Transverse colon (tissue), 4 donors: ENCODE results near the gene TTC38. TPM values are rescaled to one million over a fixed set of nuclear protein-coding genes. Genes with fewer than 3 reads are reported as not detected.

Experiments used
- DNase-seq: peaks from one replicate; pipeline ENCODE4 v3.0.0-alpha.2; 2019
- H3K27ac ChIP-seq, 4 donors: fragments of 200-600 bp; sonication (generic); 2 replicates each; pipeline ENCODE4 v1.5.1; 2016 to 2018; ENCODE audit warnings: inconsistent platforms in 4 of 4
- H3K27me3 ChIP-seq: fragments of 200-600 bp; sonication (generic); 2 replicates; pipeline ENCODE4 v1.5.1; 2017; ENCODE audit warnings: inconsistent platforms
- H3K36me3 ChIP-seq, 4 donors: fragments of 200-600 bp; sonication (generic); 2 replicates each; pipeline ENCODE4 v1.5.1; 2017 to 2019; ENCODE audit warnings: inconsistent platforms in 4 of 4
- H3K4me1 ChIP-seq, 4 donors: fragments of 200-600 bp; sonication (generic); 2 replicates each; pipeline ENCODE4 v1.5.1; 2017 to 2020; ENCODE audit warnings: inconsistent platforms in 4 of 4
- H3K4me3 ChIP-seq, 4 donors: fragments of 200-600 bp; sonication (generic); 1 replicate in 1 of 4; 2 replicates in 3 of 4; pipeline versions ENCODE4 v1.5.1 to v1.6.1; 2017 to 2019; ENCODE audit warnings: inconsistent platforms in 4 of 4
- H3K9me3 ChIP-seq, 2 donors: fragments of 200-600 bp; sonication (generic); 2 replicates each; pipeline ENCODE4 v1.5.1; 2017 to 2019; ENCODE audit warnings: inconsistent platforms in 2 of 2
- CTCF ChIP-seq, 5 experiments: fragments of 200-600 bp in 3 of 5; fragments of 450-650 bp in 2 of 5; sonication (generic) in 3 of 5; IDR thresholded peaks; 1 replicate in 2 of 5; 2 replicates in 3 of 5; pipeline ENCODE4 v1.5.1; 2016 to 2017; ENCODE audit warnings: antibody characterized with exemption in 5 of 5, inconsistent platforms in 3 of 5, mild to moderate bottlenecking in 2 of 5, moderate library complexity in 1 of 5
- EP300 ChIP-seq: sonication (generic); formaldehyde crosslinking; IDR thresholded peaks from one replicate; pipeline ENCODE4 v1.6.1; 2017; ENCODE audit warnings: antibody characterized with exemption, low read depth
- POLR2A ChIP-seq: fragments of 450-650 bp; IDR thresholded peaks from one replicate; pipeline ENCODE4 v1.6.1; 2016; ENCODE audit warnings: antibody characterized with exemption, mild to moderate bottlenecking, moderate library complexity
- POLR2AphosphoS5 ChIP-seq, 3 donors: sonication (generic); formaldehyde crosslinking; IDR thresholded peaks; one replicate each; pipeline ENCODE4 v1.6.1; 2016; ENCODE audit warnings: antibody characterized with exemption in 3 of 3
- WGBS, 2 donors: methylation state at CpG; one replicate each; pipeline ENCODE4 v1.1.5; 2018; ENCODE audit warnings: low coverage in 1 of 2; 5-methylcytosine and 5-hydroxymethylcytosine counted together
- in situ Hi-C, 4 donors: fragments of 200-750 bp; cut with MboI; loops; one replicate each; pipeline versions ENCODE4 v1.15.0 to v1.15.1; 2017; ENCODE audit warnings: low sequenced_read_pairs in 3 of 4, low pct_ligation_motif_present in 1 of 4, low pct_unique_long_range_greater_than_20kb in 1 of 4
- intact Hi-C: fragments of 100-400 bp; cut with DNase I; formaldehyde crosslinking; loops from one replicate; pipeline ENCODE4 v1.15.1; 2023; ENCODE audit warnings: low total_unique reads
- total RNA-seq, 4 donors: library from RNA; depleted of rRNA; stranded (reverse); fragments of >200 nt; gene quantifications; one replicate each; pipeline ENCODE4 v1.1.0, GENCODE V29; 2016

The TTC38 gene
- total RNA-seq, 4 donors from 2014 or later = 167 to 316 (median 292) TPM

- Histone ChIP-seq H3K4me1 (no peaks in the 10 kb centered on the region), H3K9me3 (no peaks in the 10 kb centered on the region), H3K36me3 (no peaks in the 10 kb centered on the region), H3K27ac (no peak overlapping the region), H3K27me3 (no peaks in the 10 kb centered on the region), H3K4me3 (no peak overlapping the region)
- 88 to 94% methylated on average over 17 to 20 of the region's 20 CpGs for WGBS, 2 donors
- TF ChIP-seq POLR2A (no peak), POLR2AphosphoS5 (IDR thresholded peaks at IDR 0.05) (no peak), EP300 (no peak), CTCF (IDR thresholded peaks at IDR 0.05) (no peak)
- intact Hi-C loops = loop anchor here (5.0 to 10.0 kb wide), 2 partner anchors 195 to 323 kb away; no protein-coding TSS in a partner anchor
- DNase-seq = no peak
- in situ Hi-C loops = loop anchor here in 3 of 4 donors (10.0 to 25.0 kb wide), 3 partner anchors 193 to 313 kb away; no protein-coding TSS in a partner anchor
Measured at GRCh38 chr22:46317646-46318045, 49.8 kb downstream of the TTC38 start.

DNA sequence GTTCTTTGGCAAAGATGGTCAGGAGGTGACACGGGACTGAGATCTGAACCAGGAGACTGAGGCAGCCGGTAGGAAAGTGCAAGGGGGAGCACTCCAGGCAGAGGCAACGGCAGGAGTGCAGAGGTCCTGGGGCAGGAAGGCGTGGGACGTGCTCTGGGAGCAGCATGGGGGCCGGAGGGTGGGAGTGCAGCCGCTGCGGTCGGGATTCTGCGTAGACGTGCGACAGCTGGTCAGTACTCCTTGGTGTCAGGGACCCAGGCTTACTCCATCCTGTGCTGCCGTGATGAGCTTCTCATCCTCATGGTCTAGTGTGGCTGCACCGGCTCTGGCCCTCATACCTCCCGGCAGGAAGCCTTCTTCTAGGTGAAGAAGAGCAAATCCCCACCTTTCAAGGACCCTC lies 50.8 kb downstream of the TTC38 start:
- intact Hi-C loops (loop anchor here (5.0 to 10.0 kb wide), 2 partner anchors 196 to 324 kb away; no protein-coding TSS in a partner anchor), in situ Hi-C loops (loop anchor here in 3 of 4 donors (10.0 to 25.0 kb wide), 3 partner anchors 194 to 314 kb away; no protein-coding TSS in a partner anchor)
- Histone ChIP-seq H3K27ac (no peak overlapping the region), H3K27me3 (no peaks in the 10 kb centered on the region), H3K9me3 (no peaks in the 10 kb centered on the region), H3K36me3 (no peaks in the 10 kb centered on the region), H3K4me3 (no peak overlapping the region), H3K4me1 (no peaks in the 10 kb centered on the region)
- DNase-seq = no peak
- no peak for TF ChIP-seq POLR2AphosphoS5 (IDR thresholded peaks at IDR 0.05)
- TF ChIP-seq POLR2A = no peak
- no peak for TF ChIP-seq CTCF (IDR thresholded peaks at IDR 0.05)
- no peak for TF ChIP-seq EP300
- WGBS, 2 donors = 93% methylated on average over 15 of the region's 15 CpGs; no CpG with 5 or more reads in 1 of the 2 donors

- TF ChIP-seq CTCF (IDR thresholded peaks at IDR 0.05) = no peak
- no peak for TF ChIP-seq POLR2AphosphoS5 (IDR thresholded peaks at IDR 0.05)
- no peak for TF ChIP-seq POLR2A
- TF ChIP-seq EP300 = no peak
- no peaks in the 10 kb centered on the region for H3K36me3 ChIP-seq
- in situ Hi-C loops = loop anchor here in 3 of 4 donors (10.0 to 25.0 kb wide), 3 partner anchors 195 to 315 kb away; no protein-coding TSS in a partner anchor
Measured at GRCh38 chr22:46319319-46319718, 51.5 kb downstream of the TTC38 start.

DNA sequence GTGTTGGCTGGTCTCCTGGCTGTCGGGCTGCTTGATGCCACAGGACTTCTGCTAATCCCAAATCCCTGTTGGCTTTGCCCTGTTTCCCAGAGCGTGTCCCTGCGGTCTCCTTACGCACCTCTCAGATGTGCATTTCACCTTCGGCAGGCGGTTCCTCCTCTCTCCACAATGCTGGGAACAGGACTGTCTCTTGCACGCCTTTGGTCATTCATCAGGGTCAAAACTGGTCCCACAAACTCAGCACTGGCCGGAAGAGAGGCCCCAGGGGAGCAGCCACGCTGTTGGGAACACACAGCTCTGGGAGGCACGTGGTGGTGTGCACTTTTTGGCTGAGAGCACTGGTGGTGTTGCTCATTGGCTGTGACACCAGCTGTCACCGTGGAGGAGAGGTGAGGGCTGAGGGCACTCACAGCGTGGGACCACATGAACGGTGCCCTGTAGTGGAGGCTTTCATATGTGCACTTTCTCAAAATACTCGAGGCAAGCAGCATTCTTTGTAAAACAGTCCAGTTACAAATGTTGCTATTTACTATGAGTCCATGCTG lies 52.4 kb downstream of the TTC38 start:
- 92 to 100% methylated on average over 5 to 14 of the region's 14 CpGs for WGBS, 2 donors
- DNase-seq = no peak
- no peak overlapping the region for H3K4me3 ChIP-seq
- TF ChIP-seq POLR2A = no peak
- no peak for TF ChIP-seq EP300
- no peak for TF ChIP-seq CTCF (IDR thresholded peaks at IDR 0.05)
- no peak for TF ChIP-seq POLR2AphosphoS5 (IDR thresholded peaks at IDR 0.05)
- no peak overlapping the region for H3K27ac ChIP-seq
- no peaks in the 10 kb centered on the region for H3K4me1 ChIP-seq
- no peaks in the 10 kb centered on the region for H3K36me3 ChIP-seq
- no peaks in the 10 kb centered on the region for H3K27me3 ChIP-seq
- intact Hi-C loops (no loop called here), in situ Hi-C loops (loop anchor here in 1 of 4 donors (25.0 kb wide), 1 partner anchor 308 kb away; no protein-coding TSS in a partner anchor)
- no peaks in the 10 kb centered on the region for H3K9me3 ChIP-seq

More at GRCh38 chr22:46319319-46319718, 51.5 kb downstream of the TTC38 start:
- H3K27ac ChIP-seq = no peak overlapping the region
- no peaks in the 10 kb centered on the region for H3K27me3 ChIP-seq
- H3K9me3 ChIP-seq = no peaks in the 10 kb centered on the region
- no peak overlapping the region for H3K4me3 ChIP-seq
- no peaks in the 10 kb centered on the region for H3K4me1 ChIP-seq
- no peak for DNase-seq
- intact Hi-C loops = loop anchor here (5.0 to 10.0 kb wide), 2 partner anchors 197 to 325 kb away; no protein-coding TSS in a partner anchor
- 94 to 98% methylated on average over 2 to 10 of the region's 10 CpGs for WGBS, 2 donors
